ENCODE data around the gene FOXK1.

GRCh38 chr7:4668510-4668847 lies 13.6 kb upstream of the FOXK1 start:
- TF ChIP-seq JUNB (IDR thresholded peaks at IDR 0.05; ENCODE audit: unreplicated experiment) (no peak), CTCF (conservative IDR thresholded peaks at IDR 0.05; ENCODE audit: low read depth in 2 of 2) (no peak), POLR2AphosphoS5 (IDR thresholded peaks at IDR 0.05; ENCODE audit: low read depth) (no peak), ZNF331 (CRISPR knock-in tag; IDR thresholded peaks at IDR 0.05; ENCODE audit: low read depth) (no peak), REST (IDR thresholded peaks at IDR 0.05; ENCODE audit: unreplicated experiment) (no peak), ZNF114 (CRISPR knock-in tag; IDR thresholded peaks at IDR 0.05) (no peak)
